ENCODE results near the gene DCTPP1.
"Not testable (repeated sequence)": the region's sequence is repeated elsewhere in the genome, so short reads cannot be mapped to it uniquely, and the experiment has no call there.

Gene DCTPP1

GRCh38 chr16:30429678-30430427 is at the start of gene DCTPP1:
TSS of gene DCTPP1 (minus strand) at chr16:30430030. CDS start at chr16:30429980, 50 bp downstream.
- peak; percentile 63 for TF ChIP-seq CTCF (conservative IDR thresholded peaks at IDR 0.05; ENCODE audit: control insufficient read depth, insufficient read depth, low read depth, low read length)
- peak; percentile 97 for DNase-seq (ENCODE audit: low read depth)
- peak within 1 kb of the TSS; percentile 86 for H3K4me3 ChIP-seq (ENCODE audit: control insufficient read depth, low read depth, low read length)

- no peak overlapping the region for H3K4me3 ChIP-seq (ENCODE audit: control insufficient read depth, low read depth, low read length)
- no peak for DNase-seq (ENCODE audit: low read depth)
- no peak for TF ChIP-seq CTCF (conservative IDR thresholded peaks at IDR 0.05; ENCODE audit: control insufficient read depth, insufficient read depth, low read depth, low read length)
Observed at GRCh38 chr16:30478766-30479478, 49.1 kb upstream of the DCTPP1 start.

- not testable (repeated sequence) for DNase-seq (ENCODE audit: low read depth); H3K4me3 ChIP-seq (ENCODE audit: control insufficient read depth, low read depth, low read length)
Observed at GRCh38 chr16:30477773-30478172, 47.9 kb upstream of the DCTPP1 start.

- no peak overlapping the region for H3K4me3 ChIP-seq (ENCODE audit: control insufficient read depth, low read depth, low read length)
- DNase-seq (ENCODE audit: low read depth): no peak
- no peak for TF ChIP-seq CTCF (conservative IDR thresholded peaks at IDR 0.05; ENCODE audit: control insufficient read depth, insufficient read depth, low read depth, low read length)
Observed at GRCh38 chr16:30476991-30477390, 47.2 kb upstream of the DCTPP1 start.

- no peak for DNase-seq (ENCODE audit: low read depth)
- H3K4me3 ChIP-seq (ENCODE audit: control insufficient read depth, low read depth, low read length): no peak overlapping the region
- no peak for TF ChIP-seq CTCF (conservative IDR thresholded peaks at IDR 0.05; ENCODE audit: control insufficient read depth, insufficient read depth, low read depth, low read length)
Observed at GRCh38 chr16:30474684-30475083, 44.9 kb upstream of the DCTPP1 start.

- TF ChIP-seq CTCF (conservative IDR thresholded peaks at IDR 0.05; ENCODE audit: control insufficient read depth, insufficient read depth, low read depth, low read length): no peak
- no peak for DNase-seq (ENCODE audit: low read depth)
- no peak overlapping the region for H3K4me3 ChIP-seq (ENCODE audit: control insufficient read depth, low read depth, low read length)
Observed at GRCh38 chr16:30474074-30474452, 44.2 kb upstream of the DCTPP1 start.
